SK-N-SH (cell line): ENCODE data around the gene PPP2R2B. TPM values are rescaled to one million over a fixed set of nuclear protein-coding genes. Genes with fewer than 3 reads are reported as not detected.

Experiments used
- CTCF ChIA-PET: fragments of 300-600, 350-600 bp; formaldehyde crosslinking; extraction: SDS; loops from one replicate; lab custom pipeline; 2021; lab: Yijun Ruan, JAX
- POLR2A ChIA-PET: fragments of 350-600 bp; sonication (Branson Sonifier 250); formaldehyde crosslinking; extraction: SDS; loops from one replicate; lab custom pipeline; 2020; ENCODE audit warnings: antibody characterized with exemption, inconsistent platforms; lab: Yijun Ruan, JAX
- DNase-seq: peaks from one replicate; pipeline ENCODE4 v3.0.0; 2012
- H2AFZ ChIP-seq: fragments of 200-600 bp; sonication (generic); 2 replicates; pipeline ENCODE4 v1.8.1; 2016; ENCODE audit warnings: antibody characterized with exemption, mild to moderate bottlenecking, low read depth
- H3F3A ChIP-seq: fragments of 200-600 bp; sonication (generic); replicated peaks from 2 replicates; pipeline ENCODE3; 2016; ENCODE audit warnings: antibody characterized with exemption, mild to moderate bottlenecking; ENCODE audit not compliant: insufficient read depth
- H3K27ac ChIP-seq, 2 experiments: fragments of 200-500 bp in 1 of 2; fragments of 200-600 bp in 1 of 2; sonication (Bioruptor generic) in 1 of 2; sonication (generic), shearing (Covaris generic) in 1 of 2; 2 replicates each; pipeline versions ENCODE4 v1.5.1 to v1.6.1; 2014 to 2016; ENCODE audit warnings: low read depth in 2 of 2, inconsistent platforms in 1 of 2, low read length in 1 of 2, mild to moderate bottlenecking in 1 of 2, mixed read lengths in 1 of 2
- H3K27me3 ChIP-seq: fragments of 200-600 bp; sonication (generic), shearing (Covaris generic); 2 replicates; pipeline ENCODE4 v1.6.1; 2016; ENCODE audit warnings: mixed run types; ENCODE audit not compliant: insufficient read depth
- H3K36me3 ChIP-seq, 2 experiments: fragments of 200-500 bp in 1 of 2; fragments of 200-600 bp in 1 of 2; sonication (Bioruptor generic) in 1 of 2; sonication (generic) in 1 of 2; replicated peaks in 1 of 2; 2 replicates each; pipeline versions ENCODE3 to v1.5.1; 2014 to 2016; ENCODE audit warnings: low read length in 1 of 2, mild to moderate bottlenecking in 1 of 2; ENCODE audit not compliant: insufficient read depth in 2 of 2, control insufficient read depth in 1 of 2
- H3K4me1 ChIP-seq, 2 experiments: fragments of 200-500 bp in 1 of 2; fragments of 200-600 bp in 1 of 2; sonication (Bioruptor generic) in 1 of 2; sonication (generic), shearing (Covaris generic) in 1 of 2; 2 replicates each; pipeline versions ENCODE4 v1.5.1 to v1.6.1; 2014 to 2016; ENCODE audit warnings: low read depth in 1 of 2, low read length in 1 of 2, mixed run types in 1 of 2; ENCODE audit not compliant: insufficient read depth in 2 of 2, control insufficient read depth in 1 of 2
- H3K4me2 ChIP-seq: fragments of 200-600 bp; sonication (generic), shearing (Covaris generic); 2 replicates; pipeline ENCODE4 v1.6.1; 2017; ENCODE audit warnings: mixed run types
- H3K4me3 ChIP-seq, 2 experiments: fragments of 200-500 bp in 1 of 2; fragments of 200-600 bp in 1 of 2; sonication (Bioruptor generic) in 1 of 2; sonication (generic), shearing (Covaris generic) in 1 of 2; 2 replicates each; pipeline versions ENCODE4 v1.5.1 to v1.8.1; 2014 to 2016; ENCODE audit warnings: low read depth in 2 of 2, inconsistent platforms in 1 of 2, low read length in 1 of 2, mild to moderate bottlenecking in 1 of 2, mixed read lengths in 1 of 2, moderate library complexity in 1 of 2
- H3K79me2 ChIP-seq: fragments of 200-600 bp; sonication (generic); 2 replicates; pipeline ENCODE4 v1.8.1; 2017; ENCODE audit warnings: mild to moderate bottlenecking; ENCODE audit not compliant: insufficient read depth
- H3K9ac ChIP-seq: fragments of 200-600 bp; sonication (generic); 2 replicates; pipeline ENCODE4 v1.6.1; 2017; ENCODE audit warnings: mixed run types
- H3K9me2 ChIP-seq: fragments of 200-600 bp; sonication (generic); 2 replicates; pipeline ENCODE4 v1.6.1; 2017; ENCODE audit warnings: mixed run types
- H3K9me3 ChIP-seq: fragments of 200-600 bp; sonication (generic); 2 replicates; pipeline ENCODE4 v1.6.1; 2017; ENCODE audit warnings: mixed run types, mild to moderate bottlenecking, moderate library complexity
- H4K20me1 ChIP-seq: fragments of 200-600 bp; sonication (generic); 2 replicates; pipeline ENCODE4 v1.6.1; 2017; ENCODE audit warnings: mild to moderate bottlenecking, mixed run types; ENCODE audit not compliant: insufficient read depth
- ELF1 ChIP-seq: IDR thresholded peaks from 2 replicates; pipeline ENCODE4 v1.4.0; 2012
- EZH2phosphoT487 ChIP-seq: fragments of 200-600 bp; sonication (generic); IDR thresholded peaks from 2 replicates; pipeline ENCODE4 v1.6.1; 2017; ENCODE audit warnings: low read depth, mixed run types, mild to moderate bottlenecking, antibody characterized with exemption, moderate library complexity, borderline replicate concordance
- FOSL2 ChIP-seq: IDR thresholded peaks from 2 replicates; pipeline ENCODE4 v1.4.0; 2012; ENCODE audit warnings: low read depth, mild to moderate bottlenecking, moderate library complexity, borderline replicate concordance
- FOXJ3 ChIP-seq: sonication (generic); formaldehyde crosslinking; IDR thresholded peaks from 2 replicates; pipeline ENCODE4 v1.5.1; 2020; ENCODE audit warnings: mild to moderate bottlenecking, missing genetic modification reagents
- FOXM1 ChIP-seq: IDR thresholded peaks from 2 replicates; pipeline ENCODE4 v1.4.0; 2012; ENCODE audit warnings: low read depth, mild to moderate bottlenecking
- GATA2 ChIP-seq: sonication (generic); formaldehyde crosslinking; IDR thresholded peaks from 2 replicates; pipeline ENCODE4 v1.5.0; 2020; ENCODE audit warnings: mild to moderate bottlenecking, missing genetic modification reagents
- JUND ChIP-seq: IDR thresholded peaks from 2 replicates; pipeline ENCODE4 v1.4.0; 2012
- NFIC ChIP-seq: IDR thresholded peaks from 2 replicates; pipeline ENCODE4 v1.4.0; 2012; ENCODE audit warnings: borderline replicate concordance
- POLR2AphosphoS5 ChIP-seq: IDR thresholded peaks from 2 replicates; pipeline ENCODE4 v1.6.1; 2012; ENCODE audit warnings: low read depth, low read length
- RAD21 ChIP-seq: IDR thresholded peaks from 2 replicates; pipeline ENCODE4 v1.6.1; 2012; ENCODE audit warnings: mild to moderate bottlenecking, low read length
- RCOR1 ChIP-seq: fragments of 150-350 bp; IDR thresholded peaks from 2 replicates; pipeline ENCODE4 v1.6.1; 2017; ENCODE audit warnings: antibody characterized with exemption, low read length
- RXRA ChIP-seq: IDR thresholded peaks from 2 replicates; pipeline ENCODE4 v1.4.0; 2012; ENCODE audit warnings: low read depth, mild to moderate bottlenecking, borderline replicate concordance
- SIN3A ChIP-seq: IDR thresholded peaks from 2 replicates; pipeline ENCODE4 v1.6.1; 2012; ENCODE audit warnings: low read depth, mild to moderate bottlenecking, low read length, moderate library complexity, borderline replicate concordance
- SMC3 ChIP-seq: IDR thresholded peaks from 2 replicates; pipeline ENCODE4 v1.6.1; 2012; ENCODE audit warnings: low read depth, low read length, improper control_type of control experiment
- TAF1 ChIP-seq: IDR thresholded peaks from 2 replicates; pipeline ENCODE4 v1.6.1; 2012; ENCODE audit warnings: low read depth, mild to moderate bottlenecking, low read length, moderate library complexity, borderline replicate concordance
- TCF12 ChIP-seq: IDR thresholded peaks from 2 replicates; pipeline ENCODE4 v1.4.0; 2012
- TEAD4 ChIP-seq: IDR thresholded peaks from 2 replicates; pipeline ENCODE4 v1.4.0; 2012; ENCODE audit warnings: mild to moderate bottlenecking, borderline replicate concordance; ENCODE audit not compliant: insufficient read depth
- WGBS: methylation state at CpG from one replicate; pipeline ENCODE4 v1.1.6; 2017; ENCODE audit warnings: low lambda C conversion rate; 5-methylcytosine and 5-hydroxymethylcytosine counted together
- polyA plus RNA-seq, 3 experiments: library from polyadenylated mRNA; depleted of rRNA; stranded (reverse); fragments of >200 nt; gene quantifications; 2 replicates each; pipeline ENCODE4 v1.2.3, GENCODE V29; 2012
- TF ChIP-seq, protein P1 (sequence below): fragments of 200-600 bp; sonication (generic); IDR thresholded peaks from 2 replicates; pipeline ENCODE4 v1.6.1; 2017; ENCODE audit warnings: antibody characterized with exemption, mild to moderate bottlenecking, moderate library complexity
- TF ChIP-seq, protein P2 (sequence below): IDR thresholded peaks from 2 replicates; pipeline ENCODE4 v1.4.0; 2012; ENCODE audit warnings: low read depth
- TF ChIP-seq, protein P3 (sequence below): IDR thresholded peaks from 2 replicates; pipeline ENCODE4 v1.4.0; 2012; ENCODE audit warnings: low read depth, borderline replicate concordance

The PPP2R2B gene
- polyA plus RNA-seq, 1 of the 3 experiments (the other 2 are of a cell fraction) = 11.4 TPM

DNA sequence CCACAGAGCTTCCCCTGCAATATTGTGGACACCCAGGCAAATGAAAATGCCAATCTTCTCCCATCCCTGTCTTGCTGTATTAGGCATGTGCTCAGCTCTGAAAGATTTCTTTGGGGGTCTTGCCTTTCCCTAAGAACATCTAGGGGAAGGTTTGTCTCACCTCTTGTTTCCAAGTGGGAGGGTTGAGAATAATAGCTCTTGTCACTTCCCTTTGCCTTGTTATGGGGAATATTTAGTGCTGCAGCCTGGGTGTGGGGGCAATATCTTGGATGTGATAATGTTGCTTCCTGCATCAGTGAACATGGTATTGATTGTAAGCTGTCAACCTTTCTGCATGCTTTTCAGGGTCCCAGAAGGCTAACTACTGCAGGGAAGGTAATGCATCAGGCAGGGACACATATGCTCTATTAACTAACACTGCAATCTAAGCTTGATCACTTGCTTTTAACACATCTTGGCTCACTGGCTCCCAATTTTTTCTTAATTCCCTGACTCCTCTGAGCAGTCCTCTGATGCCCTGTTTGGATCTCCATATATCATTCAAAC is 296.4 kb downstream of the PPP2R2B start:
- Histone ChIP-seq H3K79me2 (no peaks in the 10 kb centered on the region), H2AFZ (no peak overlapping the region)

DNA sequence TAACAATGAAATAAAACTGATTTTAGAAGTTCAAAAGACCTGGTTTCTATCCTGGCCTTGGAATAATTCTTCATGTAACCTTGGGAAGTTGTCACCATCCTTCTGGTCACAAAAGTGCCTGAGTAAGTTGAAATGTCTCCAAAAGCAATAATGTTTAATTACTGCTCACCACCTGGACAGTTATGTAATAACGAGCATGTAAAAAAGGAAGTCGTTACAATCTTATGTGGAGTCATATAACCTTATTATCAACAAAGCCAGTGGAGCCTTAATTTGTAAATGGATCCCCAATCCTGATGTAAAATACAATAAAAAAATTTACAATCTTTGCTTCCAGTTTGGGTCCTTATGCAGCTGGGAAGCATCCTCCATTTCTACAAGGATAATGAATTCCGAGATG is 298.3 kb downstream of the PPP2R2B start:
- no peak overlapping the region for H3K9ac ChIP-seq
- no peaks in the 10 kb centered on the region for H3K79me2 ChIP-seq
- H3K27me3 ChIP-seq = no peaks in the 10 kb centered on the region
- H3K9me2 ChIP-seq = no peaks in the 10 kb centered on the region
- no peaks in the 10 kb centered on the region for H4K20me1 ChIP-seq
- ChIA-PET CTCF (interaction anchor here (0.8 kb wide), 1 partner anchor 47 kb away, joined by 3 read pairs; no protein-coding TSS in a partner anchor), POLR2A (no interaction called here)
- no peaks in the 10 kb centered on the region for H3K36me3 ChIP-seq
- H3K4me2 ChIP-seq = no peak overlapping the region
- no peak for TF ChIP-seq RAD21
- no peak for TF ChIP-seq ELF1
- TF ChIP-seq TAF1 = no peak
- TF ChIP-seq FOXJ3 (CRISPR knock-in tag) = no peak
- TF ChIP-seq SMC3 = no peak
- TF ChIP-seq, protein P1, sequence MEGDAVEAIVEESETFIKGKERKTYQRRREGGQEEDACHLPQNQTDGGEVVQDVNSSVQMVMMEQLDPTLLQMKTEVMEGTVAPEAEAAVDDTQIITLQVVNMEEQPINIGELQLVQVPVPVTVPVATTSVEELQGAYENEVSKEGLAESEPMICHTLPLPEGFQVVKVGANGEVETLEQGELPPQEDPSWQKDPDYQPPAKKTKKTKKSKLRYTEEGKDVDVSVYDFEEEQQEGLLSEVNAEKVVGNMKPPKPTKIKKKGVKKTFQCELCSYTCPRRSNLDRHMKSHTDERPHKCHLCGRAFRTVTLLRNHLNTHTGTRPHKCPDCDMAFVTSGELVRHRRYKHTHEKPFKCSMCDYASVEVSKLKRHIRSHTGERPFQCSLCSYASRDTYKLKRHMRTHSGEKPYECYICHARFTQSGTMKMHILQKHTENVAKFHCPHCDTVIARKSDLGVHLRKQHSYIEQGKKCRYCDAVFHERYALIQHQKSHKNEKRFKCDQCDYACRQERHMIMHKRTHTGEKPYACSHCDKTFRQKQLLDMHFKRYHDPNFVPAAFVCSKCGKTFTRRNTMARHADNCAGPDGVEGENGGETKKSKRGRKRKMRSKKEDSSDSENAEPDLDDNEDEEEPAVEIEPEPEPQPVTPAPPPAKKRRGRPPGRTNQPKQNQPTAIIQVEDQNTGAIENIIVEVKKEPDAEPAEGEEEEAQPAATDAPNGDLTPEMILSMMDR = no peak
- TF ChIP-seq EZH2phosphoT487 = no peak
- TF ChIP-seq FOXM1 = no peak
- no peak for TF ChIP-seq TEAD4
- TF ChIP-seq RXRA = no peak
- no peaks in the 10 kb centered on the region for H3K9me3 ChIP-seq
- DNase-seq = no peak
- 67% methylated on average over 3 of the region's 3 CpGs for WGBS
- no peaks in the 10 kb centered on the region for H3K4me1 ChIP-seq
- no peaks in the 10 kb centered on the region for H3F3A ChIP-seq
- no peak overlapping the region for H3K4me3 ChIP-seq
- H3K27ac ChIP-seq = no peak overlapping the region
- H2AFZ ChIP-seq = no peak overlapping the region

More for the DNA sequence above, 296.4 kb downstream of the PPP2R2B start:
- no peaks in the 10 kb centered on the region for H3K27me3 ChIP-seq
- H3K4me1 ChIP-seq = no peaks in the 10 kb centered on the region
- H3K4me3 ChIP-seq = no peak overlapping the region
- no peaks in the 10 kb centered on the region for H3K36me3 ChIP-seq
- POLR2A ChIA-PET = no interaction called here
- H4K20me1 ChIP-seq = no peaks in the 10 kb centered on the region
- CTCF ChIA-PET = interaction anchor here (1.1 to 1.9 kb wide), 7 partner anchors 10 to 384 kb away, joined by 3 to 6 read pairs (median 4); partner anchors contain the start of gene PPP2R2B
- no peak for DNase-seq
- no peaks in the 10 kb centered on the region for H3K9me3 ChIP-seq
- H3F3A ChIP-seq = no peaks in the 10 kb centered on the region
- no peak overlapping the region for H3K4me2 ChIP-seq
- H3K9me2 ChIP-seq = no peaks in the 10 kb centered on the region
- TF ChIP-seq, protein P1 = no peak
- TF ChIP-seq, protein P2, sequence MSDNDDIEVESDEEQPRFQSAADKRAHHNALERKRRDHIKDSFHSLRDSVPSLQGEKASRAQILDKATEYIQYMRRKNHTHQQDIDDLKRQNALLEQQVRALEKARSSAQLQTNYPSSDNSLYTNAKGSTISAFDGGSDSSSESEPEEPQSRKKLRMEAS = no peak
- no peak for TF ChIP-seq FOSL2
- TF ChIP-seq SIN3A = no peak
- no peak for TF ChIP-seq FOXM1
- TF ChIP-seq GATA2 = no peak
- TF ChIP-seq NFIC = no peak
- TF ChIP-seq, protein P3, sequence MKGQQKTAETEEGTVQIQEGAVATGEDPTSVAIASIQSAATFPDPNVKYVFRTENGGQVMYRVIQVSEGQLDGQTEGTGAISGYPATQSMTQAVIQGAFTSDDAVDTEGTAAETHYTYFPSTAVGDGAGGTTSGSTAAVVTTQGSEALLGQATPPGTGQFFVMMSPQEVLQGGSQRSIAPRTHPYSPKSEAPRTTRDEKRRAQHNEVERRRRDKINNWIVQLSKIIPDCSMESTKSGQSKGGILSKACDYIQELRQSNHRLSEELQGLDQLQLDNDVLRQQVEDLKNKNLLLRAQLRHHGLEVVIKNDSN = no peak
- TF ChIP-seq SMC3 = no peak
- TF ChIP-seq ELF1 = no peak
- TF ChIP-seq RCOR1 = no peak
- TF ChIP-seq POLR2AphosphoS5 = no peak
- no peak for TF ChIP-seq EZH2phosphoT487
- TF ChIP-seq JUND = no peak
- no peak for TF ChIP-seq TAF1
- TF ChIP-seq TCF12 = no peak
- H3K27ac ChIP-seq = no peak overlapping the region
- no peak overlapping the region for H3K9ac ChIP-seq
